MCF 10A (cell line): ENCODE data around the gene ARHGAP20. TPM values are rescaled to one million over a fixed set of nuclear protein-coding genes. Genes with fewer than 3 reads are reported as not detected.

Experiments
- BruUV-seq: library from RNA; stranded (reverse); fragments of 400-500 nt; replicated peaks from 2 replicates; lab custom pipeline; 2021; lab: Mats Ljungman, UMichigan
- CTCF ChIA-PET: fragments of 300-600 bp; sonication (Branson Sonifier 250); formaldehyde crosslinking; extraction: SDS; loops from one replicate; lab custom pipeline; 2021; ENCODE audit warnings: antibody characterized with exemption, inconsistent platforms; lab: Yijun Ruan, JAX
- POLR2A ChIA-PET: fragments of 300-600, 350-650 bp; sonication (Branson Sonifier 250); formaldehyde crosslinking; extraction: SDS; loops from one replicate; lab custom pipeline; 2020; ENCODE audit warnings: antibody characterized with exemption, inconsistent platforms; lab: Yijun Ruan, JAX
- DNase-seq: peaks from one replicate; pipeline ENCODE4 v3.0.0-alpha.2; 2018; ENCODE audit not compliant: unreplicated experiment
- H3K27ac Mint-ChIP-seq: one replicate; pipeline ENCODE4 v1.8.0; 2022; ENCODE audit warnings: mild to moderate bottlenecking, low read depth, mixed read lengths; ENCODE audit not compliant: unreplicated experiment
- H3K27me3 Mint-ChIP-seq: one replicate; pipeline ENCODE4 v1.8.0; 2022; ENCODE audit warnings: mixed read lengths; ENCODE audit not compliant: insufficient read depth, unreplicated experiment
- H3K36me3 Mint-ChIP-seq: one replicate; pipeline ENCODE4 v1.8.0; 2022; ENCODE audit warnings: mild to moderate bottlenecking, moderate library complexity, mixed read lengths; ENCODE audit not compliant: insufficient read depth, unreplicated experiment
- H3K4me1 Mint-ChIP-seq: one replicate; pipeline ENCODE4 v1.8.0; 2022; ENCODE audit warnings: mixed read lengths; ENCODE audit not compliant: insufficient read depth, unreplicated experiment
- H3K4me3 Mint-ChIP-seq: one replicate; pipeline ENCODE4 v1.8.0; 2022; ENCODE audit warnings: mild to moderate bottlenecking, moderate library complexity, mixed read lengths; ENCODE audit not compliant: unreplicated experiment
- H3K9me3 Mint-ChIP-seq: one replicate; pipeline ENCODE4 v1.8.0; 2022; ENCODE audit warnings: mixed read lengths; ENCODE audit not compliant: unreplicated experiment
- intact Hi-C: fragments of 100-400 bp; cut with micrococcal nuclease; formaldehyde crosslinking; loops from 2 replicates; pipeline ENCODE4 v1.14.1; 2022
- total RNA-seq: library from RNA; stranded (reverse); gene quantifications from 2 replicates; pipeline ENCODE4 v1.2.3, GENCODE V29; 2022
- TF ChIP-seq, protein P1 (sequence below): fragments of 200-600 bp; IDR thresholded peaks from one replicate; pipeline ENCODE4 v1.8.0; 2022; ENCODE audit warnings: antibody characterized with exemption, mild to moderate bottlenecking; ENCODE audit not compliant: unreplicated experiment

The ARHGAP20 gene
- total RNA-seq, 1 experiment from 2014 or later, result not detected

DNA sequence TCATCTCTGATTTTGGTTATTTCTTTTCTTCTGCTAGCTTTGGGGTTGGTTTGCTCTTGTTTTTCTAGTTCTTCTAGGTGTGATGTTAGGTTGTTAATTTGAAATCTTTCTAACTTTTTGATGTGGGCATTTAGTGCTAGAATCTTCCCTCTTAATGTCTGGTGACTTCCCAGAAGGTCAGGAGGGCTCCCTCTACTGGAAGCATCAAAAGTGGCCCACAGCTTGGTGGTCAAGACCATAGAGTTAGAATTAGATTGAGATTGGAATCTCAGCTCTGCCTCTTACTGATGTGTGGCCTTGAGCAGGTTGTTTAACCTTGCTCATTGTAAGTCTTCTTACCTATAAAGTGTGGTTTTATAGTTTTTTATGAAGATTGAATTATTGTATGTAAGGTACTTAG lies 183.2 kb downstream of the ARHGAP20 start:
- BruUV-seq, result no TSS peak
- TF ChIP-seq, protein P1, sequence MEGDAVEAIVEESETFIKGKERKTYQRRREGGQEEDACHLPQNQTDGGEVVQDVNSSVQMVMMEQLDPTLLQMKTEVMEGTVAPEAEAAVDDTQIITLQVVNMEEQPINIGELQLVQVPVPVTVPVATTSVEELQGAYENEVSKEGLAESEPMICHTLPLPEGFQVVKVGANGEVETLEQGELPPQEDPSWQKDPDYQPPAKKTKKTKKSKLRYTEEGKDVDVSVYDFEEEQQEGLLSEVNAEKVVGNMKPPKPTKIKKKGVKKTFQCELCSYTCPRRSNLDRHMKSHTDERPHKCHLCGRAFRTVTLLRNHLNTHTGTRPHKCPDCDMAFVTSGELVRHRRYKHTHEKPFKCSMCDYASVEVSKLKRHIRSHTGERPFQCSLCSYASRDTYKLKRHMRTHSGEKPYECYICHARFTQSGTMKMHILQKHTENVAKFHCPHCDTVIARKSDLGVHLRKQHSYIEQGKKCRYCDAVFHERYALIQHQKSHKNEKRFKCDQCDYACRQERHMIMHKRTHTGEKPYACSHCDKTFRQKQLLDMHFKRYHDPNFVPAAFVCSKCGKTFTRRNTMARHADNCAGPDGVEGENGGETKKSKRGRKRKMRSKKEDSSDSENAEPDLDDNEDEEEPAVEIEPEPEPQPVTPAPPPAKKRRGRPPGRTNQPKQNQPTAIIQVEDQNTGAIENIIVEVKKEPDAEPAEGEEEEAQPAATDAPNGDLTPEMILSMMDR, result peak; percentile 40
- no peaks in the 10 kb centered on the region for H3K27me3 Mint-ChIP-seq
- ChIA-PET POLR2A (interaction anchor here (0.6 kb wide), 1 partner anchor 634 kb away, joined by 3 read pairs; no protein-coding TSS in a partner anchor), CTCF (interaction anchor here (0.5 to 1.2 kb wide), 4 partner anchors 12 to 700 kb away, joined by 3 to 7 read pairs (median 4); no protein-coding TSS in a partner anchor)
- H3K36me3 Mint-ChIP-seq, result no peaks in the 10 kb centered on the region
- H3K27ac Mint-ChIP-seq, result no peak overlapping the region
- no peak overlapping the region for H3K4me3 Mint-ChIP-seq
- peaks cover 25% of the 10 kb centered on the region for H3K4me1 Mint-ChIP-seq
- H3K9me3 Mint-ChIP-seq, result peaks cover 8% of the 10 kb centered on the region
- intact Hi-C loops, result no loop called here
- DNase-seq, result peak; percentile 38

DNA sequence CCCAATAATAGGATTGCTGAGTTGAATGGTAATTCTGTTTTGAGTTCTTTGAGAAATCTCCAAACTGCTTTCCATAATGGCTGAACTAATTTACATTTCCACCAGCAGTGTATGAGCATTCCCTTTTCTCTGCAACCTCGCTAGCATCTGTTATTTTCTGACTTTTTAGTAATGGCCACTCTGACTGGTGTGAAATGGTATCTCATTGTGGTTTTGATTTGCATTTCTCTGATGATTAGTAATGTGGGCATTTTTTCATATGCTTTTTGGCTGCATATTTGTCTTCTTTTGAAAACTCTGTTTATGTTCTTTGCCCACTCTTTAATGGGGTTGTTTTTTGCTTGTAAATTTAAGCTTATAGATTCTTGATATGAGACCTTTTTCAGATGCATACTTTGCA lies 185.1 kb downstream of the ARHGAP20 start:
- Mint-ChIP-seq H3K4me1 (peaks cover 28% of the 10 kb centered on the region), H3K36me3 (no peaks in the 10 kb centered on the region), H3K4me3 (no peak overlapping the region), H3K27ac (no peak overlapping the region), H3K9me3 (peaks cover 8% of the 10 kb centered on the region), H3K27me3 (no peaks in the 10 kb centered on the region)
- TF ChIP-seq, protein P1, result no peak
- CTCF ChIA-PET, result no interaction called here
- no peak for DNase-seq
- intact Hi-C loops, result no loop called here
- BruUV-seq, result no TSS peak
- POLR2A ChIA-PET, result no interaction called here
